ENCODE results near the gene POLR1F.
"Not testable (repeated sequence)": the region's sequence is repeated elsewhere in the genome, so short reads cannot be mapped to it uniquely, and the experiment has no call there.

The POLR1F gene

DNA sequence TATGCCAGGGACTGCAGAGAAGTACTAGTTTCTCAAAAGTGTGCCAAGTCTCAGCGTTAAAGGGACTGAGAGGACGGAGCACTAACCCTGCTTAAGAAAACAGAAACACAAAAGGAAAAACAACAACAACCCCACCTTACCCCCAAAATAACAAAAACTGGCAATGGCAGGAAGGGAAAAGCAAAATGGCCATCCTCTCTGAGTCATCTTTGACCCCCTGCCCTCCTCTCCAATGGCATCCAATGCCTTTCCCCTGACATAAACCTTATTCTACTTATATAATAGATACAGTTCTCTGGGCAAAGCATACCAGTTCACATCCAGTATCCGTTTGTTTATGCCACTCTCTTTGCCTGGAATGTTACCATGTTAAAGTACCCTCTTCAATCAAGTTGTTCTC lies 1.6 kb downstream of the POLR1F start:
- Histone ChIP-seq H3K4me1 (ENCODE audit: control insufficient read depth, low read depth, low read length) (no peaks in the 10 kb centered on the region), H3K27me3 (ENCODE audit: control insufficient read depth, insufficient read depth, low read length) (peaks cover 3% of the 10 kb centered on the region), H3K36me3 (ENCODE audit: control insufficient read depth, low read depth, low read length) (peaks cover 10% of the 10 kb centered on the region), H3K9me3 (ENCODE audit: control insufficient read depth, low read depth, low read length) (no peaks in the 10 kb centered on the region), H3K9ac (ENCODE audit: low read length) (no peak overlapping the region), H3K27ac (ENCODE audit: low read length) (no peak overlapping the region), H3K4me3 (ENCODE audit: low read length) (peak overlapping the region; percentile 94)

GRCh38 chr7:19705663-19706062 lies 3.2 kb downstream of the POLR1F start:
- no peaks in the 10 kb centered on the region for H3K9me3 ChIP-seq (ENCODE audit: control insufficient read depth, low read depth, low read length)
- H3K9ac ChIP-seq (ENCODE audit: low read length), result no peak overlapping the region
- H3K4me3 ChIP-seq (ENCODE audit: low read length), result no peak overlapping the region
- no peaks in the 10 kb centered on the region for H3K4me1 ChIP-seq (ENCODE audit: control insufficient read depth, low read depth, low read length)
- peaks cover 10% of the 10 kb centered on the region for H3K36me3 ChIP-seq (ENCODE audit: control insufficient read depth, low read depth, low read length)
- H3K27me3 ChIP-seq (ENCODE audit: control insufficient read depth, insufficient read depth, low read length), result no peaks in the 10 kb centered on the region
- H3K27ac ChIP-seq (ENCODE audit: low read length), result no peak overlapping the region

GRCh38 chr7:19701471-19701870 lies 7.4 kb downstream of the POLR1F start:
- H3K27ac ChIP-seq (ENCODE audit: low read length), result no peak overlapping the region
- no peaks in the 10 kb centered on the region for H3K4me1 ChIP-seq (ENCODE audit: control insufficient read depth, low read depth, low read length)
- H3K36me3 ChIP-seq (ENCODE audit: control insufficient read depth, low read depth, low read length), result peaks cover 19% of the 10 kb centered on the region
- no peak overlapping the region for H3K4me3 ChIP-seq (ENCODE audit: low read length)
- no peak overlapping the region for H3K9ac ChIP-seq (ENCODE audit: low read length)
- H3K27me3 ChIP-seq (ENCODE audit: control insufficient read depth, insufficient read depth, low read length), result no peaks in the 10 kb centered on the region
- H3K9me3 ChIP-seq (ENCODE audit: control insufficient read depth, low read depth, low read length), result no peaks in the 10 kb centered on the region

DNA sequence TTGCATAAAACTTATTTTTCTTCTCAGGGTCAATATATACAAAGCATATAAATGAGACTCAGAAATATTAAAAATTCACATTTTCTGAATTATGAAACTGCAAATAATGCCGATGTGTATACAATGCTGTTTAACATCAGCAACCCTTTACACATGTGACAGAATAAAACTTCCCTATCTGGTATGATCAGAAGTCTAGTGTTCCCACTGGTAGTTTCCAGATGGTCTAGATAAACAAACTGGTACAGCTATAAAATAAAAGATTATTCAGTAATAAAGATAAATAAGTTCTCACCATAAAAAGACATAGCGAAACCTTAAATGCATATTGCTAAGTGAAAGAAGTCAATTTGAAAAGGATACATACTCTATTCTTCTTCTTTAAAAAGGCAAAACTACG lies 7.9 kb downstream of the POLR1F start:
- Histone ChIP-seq H3K27ac (ENCODE audit: low read length) (no peak overlapping the region), H3K36me3 (ENCODE audit: control insufficient read depth, low read depth, low read length) (peaks cover 19% of the 10 kb centered on the region)

GRCh38 chr7:19698331-19698730 lies 10.5 kb downstream of the POLR1F start:
- H3K27me3 ChIP-seq (ENCODE audit: control insufficient read depth, insufficient read depth, low read length), result no peaks in the 10 kb centered on the region
- no peaks in the 10 kb centered on the region for H3K4me1 ChIP-seq (ENCODE audit: control insufficient read depth, low read depth, low read length)
- no peaks in the 10 kb centered on the region for H3K9me3 ChIP-seq (ENCODE audit: control insufficient read depth, low read depth, low read length)
- peaks cover 12% of the 10 kb centered on the region for H3K36me3 ChIP-seq (ENCODE audit: control insufficient read depth, low read depth, low read length)
- no peak overlapping the region for H3K4me3 ChIP-seq (ENCODE audit: low read length)
- H3K9ac ChIP-seq (ENCODE audit: low read length), result no peak overlapping the region
- H3K27ac ChIP-seq (ENCODE audit: low read length), result no peak overlapping the region

More for the DNA sequence above, 7.9 kb downstream of the POLR1F start:
- Histone ChIP-seq H3K9me3 (ENCODE audit: control insufficient read depth, low read depth, low read length) (no peaks in the 10 kb centered on the region), H3K9ac (ENCODE audit: low read length) (no peak overlapping the region), H3K27me3 (ENCODE audit: control insufficient read depth, insufficient read depth, low read length) (no peaks in the 10 kb centered on the region), H3K4me1 (ENCODE audit: control insufficient read depth, low read depth, low read length) (no peaks in the 10 kb centered on the region), H3K4me3 (ENCODE audit: low read length) (no peak overlapping the region)

DNA sequence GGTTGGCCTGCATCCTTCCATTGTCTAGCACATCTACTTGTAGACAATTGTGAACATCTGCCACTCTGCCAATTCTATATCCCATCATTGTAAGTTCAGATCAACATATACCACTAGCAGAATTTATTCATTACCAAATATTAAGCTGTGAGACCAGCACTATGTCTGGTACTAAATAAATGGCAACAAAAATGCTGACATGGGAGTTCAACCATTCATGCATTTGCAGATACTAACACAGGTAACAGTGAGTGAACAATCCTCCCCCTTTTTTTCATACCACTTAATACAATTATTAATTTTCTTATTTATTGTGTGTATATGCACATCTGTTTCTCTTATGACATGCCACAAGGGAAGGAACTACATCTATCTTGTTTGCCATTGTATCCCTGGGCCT lies 11.9 kb downstream of the POLR1F start:
- Histone ChIP-seq H3K4me1 (ENCODE audit: control insufficient read depth, low read depth, low read length) (no peaks in the 10 kb centered on the region), H3K27me3 (ENCODE audit: control insufficient read depth, insufficient read depth, low read length) (no peaks in the 10 kb centered on the region), H3K4me3 (ENCODE audit: low read length) (no peak overlapping the region), H3K9me3 (ENCODE audit: control insufficient read depth, low read depth, low read length) (no peaks in the 10 kb centered on the region), H3K9ac (ENCODE audit: low read length) (no peak overlapping the region), H3K36me3 (ENCODE audit: control insufficient read depth, low read depth, low read length) (peaks cover 9% of the 10 kb centered on the region), H3K27ac (ENCODE audit: low read length) (no peak overlapping the region)

GRCh38 chr7:19692111-19692828 lies 16.6 kb downstream of the POLR1F start:
- H3K4me3 ChIP-seq (ENCODE audit: low read length), result no peak overlapping the region
- no peaks in the 10 kb centered on the region for H3K9me3 ChIP-seq (ENCODE audit: control insufficient read depth, low read depth, low read length)
- H3K9ac ChIP-seq (ENCODE audit: low read length), result no peak overlapping the region
- H3K27ac ChIP-seq (ENCODE audit: low read length), result no peak overlapping the region
- no peaks in the 10 kb centered on the region for H3K4me1 ChIP-seq (ENCODE audit: control insufficient read depth, low read depth, low read length)
- H3K36me3 ChIP-seq (ENCODE audit: control insufficient read depth, low read depth, low read length), result peaks cover under 1% of the 10 kb centered on the region
- H3K27me3 ChIP-seq (ENCODE audit: control insufficient read depth, insufficient read depth, low read length), result no peaks in the 10 kb centered on the region

DNA sequence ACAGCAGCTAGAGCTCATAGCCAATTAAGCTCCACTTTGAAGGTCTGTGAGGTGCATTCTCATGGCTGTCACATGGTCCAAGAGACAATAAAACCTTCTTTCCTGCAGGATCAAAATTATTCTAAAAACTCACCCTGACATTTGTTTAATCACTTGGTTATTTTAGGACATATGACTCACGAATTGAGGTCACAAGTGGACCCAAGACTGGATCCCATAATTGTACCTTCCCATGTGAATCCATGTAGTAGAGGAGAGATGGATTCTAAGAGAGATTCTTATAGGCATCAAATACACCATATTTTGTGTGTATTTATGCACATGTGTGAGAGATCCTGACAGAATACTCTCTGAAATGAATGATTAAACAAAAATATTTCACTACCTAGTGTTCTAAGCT lies 18.1 kb downstream of the POLR1F start:
- H3K36me3 ChIP-seq (ENCODE audit: control insufficient read depth, low read depth, low read length), result no peaks in the 10 kb centered on the region
- no peak overlapping the region for H3K9ac ChIP-seq (ENCODE audit: low read length)
- no peaks in the 10 kb centered on the region for H3K9me3 ChIP-seq (ENCODE audit: control insufficient read depth, low read depth, low read length)
- no peaks in the 10 kb centered on the region for H3K27me3 ChIP-seq (ENCODE audit: control insufficient read depth, insufficient read depth, low read length)
- H3K4me3 ChIP-seq (ENCODE audit: low read length), result no peak overlapping the region
- no peak overlapping the region for H3K27ac ChIP-seq (ENCODE audit: low read length)
- no peaks in the 10 kb centered on the region for H3K4me1 ChIP-seq (ENCODE audit: control insufficient read depth, low read depth, low read length)

DNA sequence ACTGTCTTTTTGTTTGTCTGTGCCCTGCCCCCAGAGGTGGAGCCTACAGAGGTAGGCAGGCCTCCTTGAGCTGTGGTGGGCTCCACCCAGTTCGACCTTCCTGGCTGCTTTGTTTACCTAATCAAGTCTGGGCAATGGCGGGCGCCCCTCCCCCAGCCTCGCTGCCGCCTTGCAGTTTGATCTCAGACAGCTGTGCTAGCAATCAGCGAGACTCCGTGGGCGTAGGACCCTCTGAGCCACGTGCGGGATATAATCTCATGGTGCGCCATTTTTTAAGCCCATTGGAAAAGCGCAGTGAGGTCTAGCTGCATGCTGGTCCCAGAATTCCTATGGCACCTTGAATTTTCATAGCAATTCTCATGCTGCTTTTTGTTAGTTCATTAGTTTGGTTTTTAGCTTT lies 19.7 kb downstream of the POLR1F start:
- H3K9ac ChIP-seq (ENCODE audit: low read length); H3K9me3 ChIP-seq (ENCODE audit: control insufficient read depth, low read depth, low read length); H3K36me3 ChIP-seq (ENCODE audit: control insufficient read depth, low read depth, low read length); H3K4me1 ChIP-seq (ENCODE audit: control insufficient read depth, low read depth, low read length); H3K27me3 ChIP-seq (ENCODE audit: control insufficient read depth, insufficient read depth, low read length); H3K27ac ChIP-seq (ENCODE audit: low read length): not testable (repeated sequence)
- peak overlapping the region; percentile 21 for H3K4me3 ChIP-seq (ENCODE audit: low read length)

DNA sequence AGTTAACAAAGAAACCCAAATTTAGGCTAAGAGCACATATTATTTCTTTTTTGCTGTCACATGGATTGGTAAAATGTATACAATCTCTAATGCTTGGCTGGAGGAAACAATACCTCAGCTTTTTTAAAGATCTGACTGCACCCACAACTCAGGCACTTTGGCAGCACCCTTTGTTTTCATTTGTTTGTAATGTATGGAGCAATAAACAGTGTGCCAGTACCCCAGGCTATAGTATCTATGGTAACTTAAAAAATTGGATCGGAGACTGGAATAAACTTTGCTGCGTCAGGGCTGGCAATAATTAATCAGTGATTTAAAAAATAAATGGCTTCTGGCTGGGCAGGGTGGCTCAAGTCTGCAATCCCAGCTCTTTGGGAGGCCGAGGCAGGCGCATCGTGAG lies 27.2 kb downstream of the POLR1F start:
- no peaks in the 10 kb centered on the region for H3K36me3 ChIP-seq (ENCODE audit: control insufficient read depth, low read depth, low read length)
- no peaks in the 10 kb centered on the region for H3K4me1 ChIP-seq (ENCODE audit: control insufficient read depth, low read depth, low read length)
- no peak overlapping the region for H3K27ac ChIP-seq (ENCODE audit: low read length)
- H3K9ac ChIP-seq (ENCODE audit: low read length), result no peak overlapping the region
- H3K4me3 ChIP-seq (ENCODE audit: low read length), result no peak overlapping the region
- H3K9me3 ChIP-seq (ENCODE audit: control insufficient read depth, low read depth, low read length), result no peaks in the 10 kb centered on the region
- H3K27me3 ChIP-seq (ENCODE audit: control insufficient read depth, insufficient read depth, low read length), result no peaks in the 10 kb centered on the region

GRCh38 chr7:19677180-19677579 lies 31.7 kb downstream of the POLR1F start:
- no peak overlapping the region for H3K9ac ChIP-seq (ENCODE audit: low read length)
- no peaks in the 10 kb centered on the region for H3K9me3 ChIP-seq (ENCODE audit: control insufficient read depth, low read depth, low read length)
- no peak overlapping the region for H3K4me3 ChIP-seq (ENCODE audit: low read length)
- no peaks in the 10 kb centered on the region for H3K4me1 ChIP-seq (ENCODE audit: control insufficient read depth, low read depth, low read length)
- no peak overlapping the region for H3K27ac ChIP-seq (ENCODE audit: low read length)
- no peaks in the 10 kb centered on the region for H3K36me3 ChIP-seq (ENCODE audit: control insufficient read depth, low read depth, low read length)
- no peaks in the 10 kb centered on the region for H3K27me3 ChIP-seq (ENCODE audit: control insufficient read depth, insufficient read depth, low read length)

DNA sequence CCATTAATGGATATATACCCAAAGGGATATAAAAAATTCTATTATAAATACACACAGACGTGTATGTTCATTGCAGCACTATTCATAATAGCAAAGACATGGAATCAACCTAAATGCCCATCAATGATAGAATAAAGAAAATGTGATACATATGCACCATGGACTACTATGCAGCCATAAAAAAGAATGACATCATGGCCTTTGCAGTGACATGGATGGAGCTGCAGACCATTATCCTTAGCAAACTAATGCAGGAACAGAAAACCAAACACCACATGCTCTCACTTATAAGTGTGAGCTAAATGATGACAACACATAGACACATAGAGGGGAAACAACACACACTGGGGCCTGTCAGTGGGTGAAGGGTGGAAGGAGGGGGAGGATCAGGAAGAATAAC lies 33.0 kb downstream of the POLR1F start:
- no peak overlapping the region for H3K9ac ChIP-seq (ENCODE audit: low read length)

More for the DNA sequence above, 33.0 kb downstream of the POLR1F start:
- Histone ChIP-seq H3K4me3 (ENCODE audit: low read length) (no peak overlapping the region), H3K4me1 (ENCODE audit: control insufficient read depth, low read depth, low read length) (no peaks in the 10 kb centered on the region), H3K36me3 (ENCODE audit: control insufficient read depth, low read depth, low read length) (no peaks in the 10 kb centered on the region), H3K27me3 (ENCODE audit: control insufficient read depth, insufficient read depth, low read length) (no peaks in the 10 kb centered on the region), H3K9me3 (ENCODE audit: control insufficient read depth, low read depth, low read length) (no peaks in the 10 kb centered on the region), H3K27ac (ENCODE audit: low read length) (no peak overlapping the region)
